ENCODE data around the gene ZNF277.
"Not testable (repeated sequence)": the region's sequence is repeated elsewhere in the genome, so short reads cannot be mapped to it uniquely, and the experiment has no call there.

ZNF277 gene

DNA sequence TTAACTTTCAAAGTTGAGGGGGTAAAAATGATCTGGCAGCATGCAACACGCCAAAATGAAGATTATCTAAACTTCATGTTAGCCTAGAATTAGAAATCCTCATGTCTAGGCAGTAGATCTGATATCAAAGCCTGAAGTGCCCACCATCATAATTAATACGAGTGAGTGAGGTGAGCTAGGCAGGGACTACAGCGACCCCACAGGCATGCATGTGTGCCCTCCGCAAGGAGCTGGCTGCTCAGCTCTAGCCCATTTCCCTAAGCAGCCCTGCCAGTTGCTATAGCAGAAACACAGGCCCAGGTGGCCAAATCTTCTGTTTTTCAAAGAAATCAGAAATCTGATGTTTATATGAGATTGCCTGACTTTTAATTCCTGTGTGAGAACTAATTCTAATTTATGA lies 150.6 kb downstream of the ZNF277 start:
- DNase-seq (ENCODE audit: low read depth), result no peak

DNA sequence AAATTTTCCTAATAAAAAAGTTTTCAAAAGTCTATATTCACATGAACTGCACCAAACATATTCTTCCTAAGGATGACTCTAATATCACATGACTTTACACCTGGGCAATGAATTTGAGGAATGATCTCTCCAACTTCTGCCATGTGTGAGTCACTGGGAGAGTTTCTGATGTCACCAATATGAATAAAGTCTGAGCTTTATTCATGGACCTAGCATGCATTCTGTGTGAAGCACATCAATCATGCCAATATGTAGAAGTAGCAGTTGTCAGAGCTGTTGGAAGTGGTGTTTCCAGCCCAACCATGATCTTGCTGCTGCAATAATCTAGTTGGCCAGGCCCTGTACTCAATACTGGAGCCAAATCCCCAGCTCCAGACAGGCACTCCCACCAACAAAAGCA lies 152.0 kb downstream of the ZNF277 start:
- no peak for DNase-seq (ENCODE audit: low read depth)

DNA sequence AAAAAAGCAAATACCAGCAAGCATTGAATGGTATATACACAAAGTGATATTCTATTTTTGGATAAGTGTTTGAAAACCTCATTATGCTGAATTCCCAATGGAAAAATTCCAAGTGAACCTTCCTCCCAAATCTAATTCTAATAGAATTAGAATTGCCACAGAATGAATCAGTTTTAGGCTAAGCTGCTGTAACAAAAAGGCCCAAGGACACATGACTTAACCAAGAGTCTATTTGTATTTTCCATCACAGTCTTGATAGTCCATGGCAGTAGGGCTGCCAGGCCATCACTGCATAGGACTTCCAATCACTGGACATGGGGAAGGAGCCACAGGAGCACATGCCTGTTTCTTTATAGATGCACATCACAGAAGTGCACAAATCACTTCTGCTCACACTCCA lies 152.6 kb downstream of the ZNF277 start:
- no peak for DNase-seq (ENCODE audit: low read depth)

DNA sequence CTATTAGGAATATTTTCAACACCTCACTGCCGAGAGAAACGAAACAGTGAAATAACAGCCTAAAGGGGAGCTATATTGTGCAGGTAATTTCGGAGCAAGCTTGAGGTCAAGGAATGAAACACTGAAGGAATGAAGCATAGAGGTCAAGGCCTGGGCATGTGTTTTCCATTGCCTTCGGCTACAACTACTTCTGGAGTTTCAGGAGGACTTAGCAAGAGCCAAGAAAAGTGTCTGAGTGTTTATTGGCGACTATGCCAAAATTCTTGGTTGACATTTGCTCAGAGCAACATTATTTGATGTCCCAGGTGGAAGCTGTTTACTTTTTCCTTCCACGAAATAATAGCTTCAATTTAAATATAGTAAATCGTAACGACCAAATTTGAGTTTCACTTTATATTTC lies 154.2 kb downstream of the ZNF277 start:
- DNase-seq (ENCODE audit: low read depth), result no peak

DNA sequence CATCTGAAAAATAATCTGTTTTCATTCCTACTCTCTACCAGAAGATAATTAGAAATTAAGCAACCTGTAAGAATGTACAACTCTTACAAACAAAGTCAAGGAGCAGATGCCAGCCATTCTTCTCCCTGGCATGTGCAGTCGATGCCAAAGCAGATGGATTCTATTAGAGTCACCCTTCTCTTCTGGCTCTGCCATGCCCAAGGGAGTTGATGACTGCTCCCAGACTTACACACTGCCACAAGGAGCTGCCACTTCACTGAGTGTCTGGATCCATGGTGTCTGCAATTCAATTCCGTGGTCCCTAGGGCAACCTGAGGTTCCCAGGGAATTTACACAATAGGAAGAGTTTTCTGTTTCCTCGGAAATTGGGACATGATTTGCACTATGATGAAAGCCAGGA lies 154.7 kb downstream of the ZNF277 start:
- no peak for DNase-seq (ENCODE audit: low read depth)

DNA sequence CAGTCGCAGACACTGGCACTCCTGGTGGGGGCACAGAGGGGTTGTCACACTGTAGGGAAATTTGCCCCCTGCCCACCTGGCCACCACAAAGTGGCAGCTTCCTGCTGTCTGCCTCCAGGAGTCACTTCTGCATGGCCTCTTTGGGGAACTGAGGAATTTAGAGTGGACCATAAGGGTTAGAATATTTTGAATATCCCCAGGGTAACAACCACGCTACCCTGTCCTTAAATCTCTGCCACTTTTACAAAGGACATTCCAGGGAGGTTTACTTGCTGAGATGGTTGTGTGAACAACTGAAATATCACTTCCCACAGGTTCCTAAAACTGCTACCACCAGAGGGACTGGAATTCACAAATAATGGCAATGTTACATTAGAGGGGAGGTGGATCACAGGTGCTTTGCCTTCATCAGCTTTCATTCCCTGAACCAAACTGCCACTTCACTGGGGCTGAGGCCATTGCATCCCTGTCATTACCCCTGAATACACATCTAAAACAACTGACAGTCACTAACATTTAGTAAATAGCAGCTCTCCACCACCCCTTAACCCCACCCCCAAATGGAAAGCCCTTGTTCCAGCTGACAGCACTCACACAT lies 155.7 kb downstream of the ZNF277 start:
- DNase-seq (ENCODE audit: low read depth), result no peak

DNA sequence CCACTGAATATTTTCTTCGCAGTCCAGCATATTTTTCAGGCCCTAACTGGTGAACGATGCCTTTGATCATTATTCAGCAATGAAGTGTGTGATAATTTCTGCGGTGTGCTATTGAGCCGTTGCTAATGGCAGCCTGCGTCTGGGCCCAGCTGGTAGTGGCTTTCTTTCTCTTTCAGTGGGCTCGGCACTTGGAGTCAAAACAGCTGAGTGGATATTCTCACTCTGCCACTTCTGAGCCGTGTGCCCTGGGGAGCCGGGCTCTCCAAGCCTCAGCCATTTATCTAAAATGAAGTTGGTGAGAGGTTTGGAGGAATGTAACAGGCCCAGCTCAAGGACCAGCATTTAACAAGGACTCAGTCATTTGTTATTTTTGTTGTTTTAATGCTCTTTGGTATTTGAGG lies 156.2 kb downstream of the ZNF277 start:
- DNase-seq (ENCODE audit: low read depth), result no peak

DNA sequence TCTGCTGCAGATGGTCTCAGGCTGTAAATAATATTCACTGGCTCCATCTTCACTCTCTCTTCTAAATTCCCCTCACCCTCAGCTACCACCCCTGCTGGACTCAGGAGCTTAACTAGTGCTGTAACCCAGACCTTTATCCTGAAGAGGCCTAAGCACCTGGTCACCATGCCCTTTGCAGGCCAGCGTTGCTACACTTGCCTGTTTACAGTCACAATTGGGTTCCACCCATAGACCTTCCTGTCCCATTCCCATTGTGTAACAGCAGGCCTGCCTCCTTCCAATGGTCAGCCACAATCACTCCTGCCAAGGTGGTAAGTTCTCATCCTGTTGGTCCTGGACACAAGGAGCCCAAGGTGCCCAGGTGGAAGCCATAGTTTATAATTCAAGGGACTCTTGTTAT lies 157.9 kb downstream of the ZNF277 start:
- no peak for DNase-seq (ENCODE audit: low read depth)

DNA sequence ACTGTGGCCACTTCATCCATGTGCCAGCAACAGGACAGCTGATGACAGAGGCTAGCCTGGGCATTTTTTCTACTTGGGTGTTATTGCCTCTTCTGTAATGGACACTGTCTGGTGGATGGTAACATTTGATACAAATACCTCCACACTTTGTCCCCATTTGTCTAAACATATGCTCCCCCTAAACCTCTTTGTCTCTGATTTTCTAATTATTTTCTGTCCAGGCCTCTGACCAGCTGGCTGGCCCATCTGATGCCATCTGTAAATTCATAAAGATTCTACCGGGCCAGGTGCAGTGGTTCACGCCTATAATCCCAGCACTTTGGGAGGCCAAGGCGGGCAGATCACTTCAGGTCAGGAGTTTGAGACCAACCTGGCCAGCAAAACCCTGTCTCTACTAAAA lies 159.1 kb downstream of the ZNF277 start:
- no peak for DNase-seq (ENCODE audit: low read depth)

DNA sequence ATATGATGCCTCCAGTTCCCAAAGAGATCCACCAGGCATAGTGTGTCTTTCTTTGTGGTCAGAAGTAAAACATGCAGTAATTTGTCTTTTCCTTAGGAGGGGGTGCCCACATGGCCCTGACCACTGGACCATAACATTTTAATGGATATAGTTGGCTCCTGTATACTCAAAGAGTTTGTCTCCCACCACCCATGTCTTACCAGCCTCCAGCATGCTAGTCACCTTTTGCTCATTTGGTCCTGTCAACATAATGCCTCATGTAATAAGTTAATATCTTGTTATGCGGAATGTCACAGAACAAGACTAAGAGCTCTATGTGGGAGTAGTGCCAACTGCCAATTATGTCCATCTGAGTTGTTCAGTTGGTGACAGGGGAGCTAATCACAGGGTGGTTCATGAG lies 160.4 kb downstream of the ZNF277 start:
- DNase-seq (ENCODE audit: low read depth), result no peak

DNA sequence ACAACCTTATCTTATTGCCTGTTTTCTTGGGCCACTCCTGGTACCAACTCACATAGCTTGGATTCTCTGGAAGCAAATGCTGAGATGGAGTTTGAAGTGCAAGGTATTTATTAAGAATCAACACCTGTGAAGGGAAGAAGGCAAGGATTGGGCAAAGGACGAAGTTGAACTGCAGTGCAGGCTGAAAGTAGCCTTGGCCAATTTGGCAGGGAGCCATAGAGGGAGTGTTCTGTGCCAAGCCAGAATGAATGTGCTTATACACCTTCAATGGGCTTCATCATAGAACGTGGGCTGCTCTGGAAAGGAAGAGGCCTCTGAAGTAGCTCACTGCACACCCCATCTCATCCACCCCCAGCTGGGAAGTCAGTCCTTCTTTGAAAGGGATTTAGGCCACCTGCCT lies 163.9 kb downstream of the ZNF277 start:
- no peak for DNase-seq (ENCODE audit: low read depth)

DNA sequence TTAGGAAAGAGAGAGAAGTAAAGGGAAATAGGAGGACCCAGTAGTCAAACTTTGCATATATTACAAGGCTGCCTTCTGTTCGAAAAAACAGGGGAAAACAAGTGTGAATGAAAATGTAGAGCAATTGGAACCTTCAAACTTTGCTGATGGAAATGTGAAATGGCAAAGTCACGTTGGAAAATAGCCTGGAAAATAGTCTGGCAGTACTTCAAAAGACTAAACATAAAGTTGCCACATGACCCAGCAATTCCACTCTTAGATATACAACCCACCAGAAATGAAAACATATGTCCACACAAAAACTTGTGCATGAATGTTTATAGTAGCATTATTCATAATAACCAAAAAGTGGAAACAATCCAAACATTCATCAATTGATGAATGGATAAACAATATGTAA lies 165.2 kb downstream of the ZNF277 start:
- DNase-seq (ENCODE audit: low read depth), result no peak

DNA sequence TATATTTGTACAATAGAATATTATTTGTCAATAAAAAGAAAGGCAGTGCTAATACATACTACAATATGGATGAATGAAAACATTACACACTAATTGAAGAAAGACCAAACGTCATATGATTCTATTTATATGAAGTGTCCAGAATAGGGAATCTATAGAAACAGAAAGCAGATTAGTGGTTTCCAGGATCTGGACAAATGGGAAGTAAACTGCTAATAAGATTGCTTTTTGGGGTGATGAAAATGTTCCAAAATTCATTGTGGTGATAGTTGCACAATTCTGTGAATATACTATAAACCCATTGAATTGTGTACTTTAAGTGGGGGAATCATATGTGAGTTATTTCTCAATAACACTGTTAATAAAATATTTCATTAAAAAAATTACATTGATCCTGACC lies 165.6 kb downstream of the ZNF277 start:
- no peak for DNase-seq (ENCODE audit: low read depth)

DNA sequence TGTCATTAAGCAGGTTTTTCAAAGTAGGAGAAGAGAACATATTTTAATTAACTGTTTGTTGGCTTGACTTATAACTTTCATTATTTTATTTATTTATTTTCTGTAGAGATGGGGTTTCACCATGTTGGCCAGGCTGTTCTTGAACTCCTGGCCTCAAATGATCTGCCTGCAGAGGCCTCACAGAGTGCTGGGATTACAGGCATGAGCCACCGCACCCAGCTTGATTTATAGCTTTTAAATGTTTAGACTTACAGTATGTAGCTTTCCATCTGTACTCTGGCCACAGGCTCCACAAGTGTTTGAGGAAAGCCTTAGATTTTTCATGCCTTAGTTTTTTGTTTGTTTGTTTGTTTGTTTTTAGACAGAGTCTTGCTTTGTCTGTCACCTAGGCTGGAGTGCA lies 171.1 kb downstream of the ZNF277 start:
- no peak for DNase-seq (ENCODE audit: low read depth)

DNA sequence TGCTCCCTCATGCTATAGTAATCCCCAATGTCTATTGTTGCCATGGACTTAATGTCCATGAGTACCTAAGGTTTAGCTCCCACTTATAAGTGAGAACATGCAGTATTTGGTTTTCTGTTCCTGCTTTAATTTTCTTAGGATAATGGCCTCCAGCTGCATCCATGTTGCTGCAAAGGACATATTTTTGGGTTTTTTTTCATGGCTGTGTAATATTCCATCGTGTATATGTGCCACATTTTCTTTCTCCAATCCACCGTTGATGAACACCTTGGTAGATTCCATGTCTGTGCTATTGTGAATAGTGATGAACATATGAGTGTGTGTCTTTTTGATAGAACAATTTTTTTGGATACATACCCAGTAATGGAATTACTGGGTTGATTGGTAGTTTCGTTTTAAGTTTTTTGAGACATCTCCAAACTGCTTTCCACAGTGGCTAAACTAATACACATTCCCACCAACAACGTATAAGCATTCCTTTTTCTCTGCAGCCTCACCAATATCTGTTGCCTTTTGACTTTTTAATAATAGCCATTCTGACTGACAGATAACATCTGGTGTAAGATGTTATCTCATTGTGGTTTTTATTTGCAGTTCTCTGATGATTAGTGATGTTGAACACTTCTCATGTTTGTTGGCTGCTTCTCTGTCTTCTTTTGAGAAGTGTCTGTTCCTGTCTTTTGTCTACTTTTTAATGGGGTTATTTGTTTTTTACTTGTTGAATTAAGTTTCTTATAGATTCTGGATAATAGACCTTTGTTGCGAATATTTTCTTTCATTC lies 175.0 kb downstream of the ZNF277 start:
- DNase-seq (ENCODE audit: low read depth), result no peak

DNA sequence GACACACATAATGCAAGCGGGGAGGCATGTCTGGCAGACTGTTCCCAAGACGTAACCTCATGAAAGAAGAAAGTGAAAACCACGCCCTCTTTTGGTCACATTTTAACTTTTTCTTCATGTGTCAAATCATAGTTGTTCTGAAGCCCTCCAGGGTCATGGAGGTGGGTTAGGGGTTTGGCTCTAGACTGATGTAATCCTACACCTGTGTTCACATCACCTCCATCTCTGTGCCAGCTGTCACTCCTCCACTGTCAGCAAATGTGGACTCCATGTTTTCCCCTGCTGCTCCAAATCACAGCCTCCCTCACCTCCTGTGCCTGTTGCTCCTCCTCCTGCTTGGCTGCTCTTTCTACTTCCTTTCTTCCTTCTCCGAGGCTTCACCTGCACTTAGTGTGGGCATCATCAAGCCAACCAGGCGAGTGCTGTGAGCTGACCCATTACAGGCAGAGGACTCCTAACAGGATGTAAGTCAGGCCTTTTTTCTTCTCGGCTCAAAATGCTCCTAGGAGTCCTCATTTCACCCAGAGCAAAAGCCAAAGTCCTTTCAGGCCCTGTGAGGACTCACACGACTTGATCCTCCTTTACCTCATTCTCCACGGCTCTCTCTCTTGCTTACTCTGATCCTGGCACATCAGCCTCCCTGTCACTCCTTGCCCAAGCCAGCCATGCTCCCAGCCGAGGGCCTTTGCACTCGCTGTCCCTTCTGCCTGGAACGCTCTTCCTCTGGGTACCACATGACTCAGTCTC lies 177.3 kb downstream of the ZNF277 start:
- DNase-seq (ENCODE audit: low read depth), result no peak

DNA sequence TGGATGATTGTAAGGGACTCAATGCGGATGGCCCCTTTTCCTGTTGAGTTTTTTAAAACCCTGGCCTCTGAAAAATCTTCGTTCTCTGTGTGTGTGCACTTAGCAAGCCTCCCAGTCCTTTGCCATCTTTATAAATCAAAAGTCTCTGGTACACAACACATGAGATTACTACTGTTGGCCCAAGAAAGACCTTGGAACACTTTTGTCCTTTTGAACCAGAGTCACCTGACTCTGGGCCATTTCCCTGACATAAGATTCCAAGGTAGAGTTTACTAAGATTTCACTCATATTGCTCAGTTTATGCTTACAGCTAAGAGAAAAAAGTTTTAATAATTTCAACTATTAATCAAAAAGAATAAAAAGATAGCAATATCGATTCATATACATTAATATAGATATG lies 179.0 kb downstream of the ZNF277 start:
- no peak for DNase-seq (ENCODE audit: low read depth)

DNA sequence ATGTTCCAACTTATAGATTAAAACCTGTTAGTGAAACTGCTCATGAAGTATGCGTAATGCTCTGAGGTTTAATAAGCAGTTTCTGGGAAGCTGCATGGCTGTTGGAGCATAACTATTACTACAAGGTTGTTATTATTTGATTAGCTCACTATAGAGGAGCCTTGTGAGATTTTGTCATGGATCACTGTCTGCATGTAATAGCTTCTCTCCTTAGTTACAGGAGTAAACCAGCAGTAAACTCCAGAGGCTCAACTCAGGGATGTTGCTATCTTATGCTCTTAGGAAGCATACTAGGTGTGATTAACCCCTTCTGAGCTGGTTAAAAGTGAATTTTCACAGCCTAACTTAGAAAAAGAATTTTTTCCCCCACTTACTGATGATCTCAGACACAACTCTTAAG lies 180.1 kb downstream of the ZNF277 start:
- no peak for DNase-seq (ENCODE audit: low read depth)

DNA sequence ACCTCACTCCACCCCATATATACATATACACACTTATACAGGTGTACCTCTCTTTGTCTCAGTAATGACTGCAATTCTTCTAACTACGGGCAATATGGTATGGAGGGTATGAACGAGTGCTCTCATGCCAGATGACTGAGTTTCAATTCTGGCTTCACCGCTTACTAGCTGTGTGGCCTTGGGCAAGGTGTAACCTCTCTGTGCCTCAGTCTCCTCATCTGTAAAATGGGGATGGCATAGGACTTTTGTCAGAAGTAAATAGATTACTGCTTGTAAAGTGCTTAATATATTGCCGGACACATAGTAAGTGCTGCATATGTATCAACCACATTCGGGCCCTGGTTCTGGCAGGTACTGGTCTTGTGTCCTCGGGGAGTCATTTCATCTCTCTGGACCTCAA lies 183.7 kb downstream of the ZNF277 start:
- no peak for DNase-seq (ENCODE audit: low read depth)

DNA sequence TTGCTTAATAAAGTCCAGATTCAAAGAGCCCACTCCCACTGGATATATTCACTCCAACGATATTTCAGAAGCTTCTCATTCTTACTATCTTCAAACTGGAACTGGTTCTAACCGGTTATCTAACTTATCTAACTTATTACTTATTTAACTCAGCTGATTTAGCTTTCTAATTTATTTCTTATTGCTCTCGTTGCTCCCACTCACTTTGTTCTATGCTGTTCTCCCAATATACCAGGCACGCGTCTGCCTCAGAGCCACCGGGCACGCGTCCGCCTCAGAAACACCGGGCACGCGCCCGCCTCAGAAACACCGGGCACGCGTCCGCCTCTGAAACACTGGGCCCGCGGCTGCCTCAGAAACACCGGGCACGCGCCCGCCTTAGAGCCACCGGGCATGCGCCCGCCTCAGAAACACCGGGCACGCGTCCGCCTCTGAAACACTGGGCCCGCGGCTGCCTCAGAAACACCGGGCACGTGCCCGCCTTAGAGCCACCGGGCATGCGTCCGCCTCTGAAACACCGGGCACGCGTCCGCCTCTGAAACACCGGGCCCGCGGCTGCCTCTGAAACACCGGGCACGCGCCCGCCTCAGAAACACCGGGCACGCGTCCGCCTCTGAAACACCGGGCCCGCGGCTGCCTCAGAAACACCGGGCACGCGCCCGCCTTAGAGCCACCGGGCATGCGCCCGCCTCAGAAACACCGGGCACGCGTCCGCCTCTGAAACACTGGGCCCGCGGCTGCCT lies 184.8 kb downstream of the ZNF277 start:
- DNase-seq (ENCODE audit: low read depth), result not testable (repeated sequence)

DNA sequence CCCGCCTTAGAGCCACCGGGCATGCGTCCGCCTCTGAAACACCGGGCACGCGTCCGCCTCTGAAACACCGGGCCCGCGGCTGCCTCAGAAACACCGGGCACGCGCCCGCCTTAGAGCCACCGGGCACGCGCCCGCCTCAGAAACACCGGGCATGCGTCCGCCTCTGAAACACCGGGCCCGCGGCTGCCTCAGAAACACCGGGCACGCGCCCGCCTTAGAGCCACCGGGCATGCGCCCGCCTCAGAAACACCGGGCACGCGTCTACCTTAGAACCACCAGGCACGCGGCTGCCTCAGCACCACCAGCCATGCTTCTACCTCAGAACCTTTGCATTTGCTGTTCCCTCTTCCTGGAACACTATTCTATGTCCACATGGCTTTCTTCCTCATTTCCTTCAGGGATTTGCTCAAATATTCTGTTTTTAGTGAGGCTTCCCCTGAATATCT lies 185.4 kb downstream of the ZNF277 start:
- not testable (repeated sequence) for DNase-seq (ENCODE audit: low read depth)
